HG03066 (cell line): ENCODE results near the gene CERS6.
"Not testable (repeated sequence)": the region's sequence is repeated elsewhere in the genome, so short reads cannot be mapped to it uniquely, and the experiment has no call there.

Experiments
- ATAC-seq: cut with Tn5 transposase; IDR thresholded peaks from one replicate; pipeline ENCODE4 v1.9.1; 2021; ENCODE audit warnings: low read depth; ENCODE audit not compliant: unreplicated experiment

The CERS6 gene

DNA sequence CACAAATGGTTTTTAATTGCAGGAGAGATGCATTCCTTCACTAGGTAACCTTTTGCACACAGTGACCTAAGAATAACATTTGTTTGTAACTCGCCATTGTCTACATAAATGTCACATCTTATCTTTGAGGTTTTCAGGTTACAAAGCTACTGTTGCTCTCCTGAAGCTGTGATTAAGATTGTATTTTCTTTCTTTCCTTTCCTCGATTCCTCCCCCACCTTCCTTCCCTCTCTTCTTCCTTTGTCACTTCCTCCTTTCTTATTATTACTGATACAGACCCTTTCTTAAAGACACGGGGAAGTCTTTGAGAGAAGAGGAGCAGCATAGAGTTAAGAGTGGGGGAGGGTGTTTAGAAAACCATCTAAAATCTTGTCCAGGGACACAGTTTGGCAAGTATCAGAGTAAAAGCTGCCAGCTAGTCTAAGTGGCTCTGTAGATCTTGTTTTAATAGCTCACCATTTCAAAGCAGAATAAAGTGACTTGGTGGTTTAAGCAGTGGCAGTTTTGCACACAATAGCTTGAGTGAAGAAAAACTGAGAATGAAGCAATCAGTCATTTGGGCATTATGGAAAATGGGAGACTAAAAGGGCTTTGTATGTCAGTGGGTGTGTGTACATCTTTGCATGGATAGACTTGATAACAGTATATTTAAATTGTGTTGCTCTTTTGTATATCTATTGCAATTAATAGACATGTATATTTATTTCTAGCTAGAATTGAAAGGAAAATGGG, 10.9 kb downstream of the CERS6 start:
- no peak for ATAC-seq

DNA sequence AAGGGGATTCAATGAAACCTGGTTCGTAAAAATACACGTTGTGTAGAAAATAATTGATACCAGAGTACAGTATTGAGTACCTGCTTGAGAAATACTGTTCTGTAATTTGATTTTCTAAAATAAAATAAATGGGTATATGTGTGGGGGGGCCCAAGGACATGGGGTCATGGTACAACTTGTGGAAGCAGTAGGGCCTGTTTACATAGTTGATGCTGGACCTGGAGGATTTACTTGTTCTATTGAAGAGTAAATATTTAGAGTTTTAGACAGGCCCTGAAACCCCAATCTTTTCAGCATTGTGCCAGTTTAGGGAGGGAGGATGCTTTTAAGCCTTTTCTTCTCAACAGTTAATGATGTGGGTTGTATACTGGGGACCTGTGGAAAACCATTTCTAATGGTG, 11.7 kb downstream of the CERS6 start:
- ATAC-seq = no peak

GRCh38 chr2:168468354-168468753, 12.3 kb downstream of the CERS6 start:
- ATAC-seq = no peak

GRCh38 chr2:168469281-168469988, 13.4 kb downstream of the CERS6 start:
- peak; percentile 52 for ATAC-seq

DNA sequence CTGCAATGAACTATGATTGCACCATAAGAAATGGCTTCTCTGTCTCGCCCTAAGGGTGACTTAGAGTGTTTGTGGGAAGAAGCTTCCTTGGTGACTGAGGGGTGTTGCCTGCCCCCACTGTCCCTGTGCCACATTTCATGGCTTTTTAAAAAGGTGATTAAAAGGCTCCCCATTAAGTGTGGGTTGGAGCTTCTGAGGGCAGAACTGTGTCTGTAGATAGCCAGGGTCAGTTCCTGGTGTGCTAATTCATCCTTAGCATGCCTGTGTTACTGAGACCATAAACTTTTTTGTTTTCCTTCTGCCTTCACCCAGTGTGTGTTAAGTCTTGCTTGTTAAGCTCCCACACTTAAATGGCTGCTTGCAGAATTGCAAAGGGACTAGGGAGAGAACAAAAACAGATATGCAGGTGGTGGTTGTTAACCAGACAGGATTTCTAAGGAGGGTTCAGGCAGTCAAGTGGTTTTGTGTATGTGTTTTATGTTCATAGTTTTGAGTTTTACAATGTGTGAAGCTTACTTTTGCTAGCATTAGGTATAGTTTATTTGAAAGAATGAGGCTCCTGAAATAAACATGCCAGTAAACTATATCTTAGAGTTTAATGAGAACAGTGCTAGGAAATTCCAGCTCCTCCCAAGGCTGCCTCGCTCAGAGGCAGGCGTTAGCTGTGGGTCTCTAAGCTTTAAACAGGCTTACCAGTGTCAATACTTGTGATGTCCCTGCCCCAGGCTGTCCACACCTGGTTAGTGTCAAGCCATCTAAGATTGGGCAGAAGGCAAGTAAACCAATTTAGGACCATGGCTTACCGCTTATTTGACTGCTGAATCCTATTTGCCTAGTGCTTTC, 14.5 kb downstream of the CERS6 start:
- ATAC-seq = peak; percentile 48

GRCh38 chr2:168471163-168471475, 15.0 kb downstream of the CERS6 start:
- no peak for ATAC-seq

DNA sequence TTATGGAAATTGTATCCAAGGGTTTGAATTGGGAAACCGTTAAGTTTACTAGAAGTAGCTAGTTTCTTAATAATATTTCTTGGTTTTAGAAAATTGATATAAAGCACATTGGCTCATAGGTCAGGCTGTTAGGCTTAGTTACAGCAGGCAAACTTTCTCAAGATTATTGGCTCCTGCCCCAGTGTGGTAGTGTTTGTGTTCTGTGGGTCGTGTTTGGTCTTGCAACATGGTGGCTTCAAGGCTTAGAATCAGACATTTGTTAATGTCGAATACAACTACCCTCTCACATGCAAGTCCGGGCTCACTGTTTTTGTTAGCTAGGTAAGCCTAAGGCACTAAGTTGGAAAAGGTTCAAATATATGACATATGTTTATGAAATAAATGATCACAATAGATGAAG, 19.6 kb downstream of the CERS6 start:
- ATAC-seq = no peak

DNA sequence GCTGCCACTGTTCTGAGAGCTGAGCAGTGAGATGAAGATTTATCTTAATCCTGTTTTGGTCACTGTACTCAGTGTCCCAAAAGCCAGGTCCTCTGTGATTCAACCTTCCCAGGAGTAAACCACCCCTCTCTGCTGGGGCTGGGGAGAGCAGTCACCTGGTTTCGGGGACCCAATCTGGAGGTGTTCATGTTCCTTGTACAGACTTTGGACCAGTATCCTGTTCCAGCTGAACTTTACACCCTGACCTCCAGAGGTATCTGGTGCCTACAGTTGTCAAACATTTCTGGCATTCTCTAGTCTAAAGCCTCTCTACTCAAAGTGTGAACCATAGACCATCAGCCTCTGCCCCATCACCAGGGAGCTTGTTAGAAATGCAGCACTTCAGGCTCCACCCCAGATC, 22.1 kb downstream of the CERS6 start:
- ATAC-seq = no peak

GRCh38 chr2:168480356-168480755, 24.3 kb downstream of the CERS6 start:
- no peak for ATAC-seq

DNA sequence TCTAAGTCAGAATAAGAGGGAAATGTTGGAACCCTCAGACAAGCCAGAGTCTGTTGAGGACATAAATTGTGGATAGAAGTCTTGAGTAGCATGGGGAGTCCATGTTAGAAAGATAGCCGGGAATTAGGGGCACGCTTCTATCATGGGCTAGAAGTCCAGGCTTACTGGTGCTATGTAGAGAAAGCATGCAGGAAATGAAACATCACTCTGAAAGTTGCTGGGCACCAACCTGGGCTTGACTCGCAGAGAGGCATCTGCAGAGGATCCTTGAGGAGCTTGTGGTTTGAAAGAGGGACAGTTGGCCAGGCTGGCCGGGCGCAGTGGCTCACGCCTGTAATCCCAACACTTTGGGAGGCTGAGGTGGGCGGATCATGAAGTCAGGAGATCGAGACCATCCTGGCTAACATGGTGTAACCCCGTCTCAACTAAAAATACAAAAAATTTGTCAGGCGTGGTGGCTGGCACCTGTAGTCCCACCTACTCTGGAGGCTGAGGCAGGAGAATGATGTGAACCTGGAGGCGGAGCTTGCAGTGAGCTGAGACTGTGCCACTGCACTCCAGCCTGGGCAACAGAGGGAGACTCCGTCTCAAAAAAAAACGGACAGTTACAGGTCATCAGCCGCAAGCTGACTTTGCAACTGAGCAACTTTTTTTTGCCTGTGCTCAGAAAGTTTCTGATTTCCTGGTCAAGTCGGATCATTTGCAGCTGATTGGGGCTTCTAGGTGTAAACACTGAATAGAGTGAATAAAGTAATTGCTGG, 24.9 kb downstream of the CERS6 start:
- no peak for ATAC-seq

DNA sequence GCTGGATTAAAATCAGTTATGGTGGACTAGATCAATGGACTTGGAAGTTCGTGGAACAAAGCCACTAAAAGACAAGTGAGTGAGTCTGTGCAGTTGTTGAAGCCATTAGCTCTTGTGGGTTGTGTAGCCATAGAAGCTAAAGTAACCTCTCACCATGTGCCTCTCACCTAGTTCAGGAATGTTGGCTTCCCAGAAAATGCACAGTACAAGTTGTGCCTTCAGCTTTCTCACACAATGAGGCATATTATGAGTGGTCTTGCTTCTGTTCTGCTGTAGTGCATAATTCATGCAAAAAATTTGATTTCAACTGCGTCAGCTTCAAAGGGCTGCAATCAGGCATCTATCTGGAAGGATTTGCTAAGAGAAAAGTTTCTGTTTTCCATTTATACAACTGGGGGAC, 26.2 kb downstream of the CERS6 start:
- no peak for ATAC-seq

GRCh38 chr2:168482952-168483831, 27.1 kb downstream of the CERS6 start:
- ATAC-seq = no peak

DNA sequence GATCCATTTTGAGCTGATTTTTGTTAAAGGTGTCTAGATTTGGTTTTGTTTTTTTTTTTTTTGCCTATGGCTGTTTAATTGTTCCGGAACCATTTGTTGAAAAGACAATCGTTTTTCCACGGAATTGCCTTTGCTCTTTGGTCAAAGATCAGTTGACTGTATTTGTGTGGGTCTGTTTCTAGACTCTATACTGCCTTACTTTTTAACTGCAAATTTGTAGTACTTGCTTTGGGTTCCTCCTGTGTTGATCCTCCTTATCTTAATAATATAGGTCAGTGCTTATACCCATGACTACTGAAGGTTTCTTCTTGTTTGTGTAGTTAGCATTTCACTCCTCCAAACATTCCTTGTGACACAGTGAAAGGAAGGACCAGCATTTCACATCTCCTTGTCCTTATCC, 30.4 kb downstream of the CERS6 start:
- no peak for ATAC-seq

GRCh38 chr2:168490015-168490874, 34.2 kb downstream of the CERS6 start:
- peak; percentile 90 for ATAC-seq

DNA sequence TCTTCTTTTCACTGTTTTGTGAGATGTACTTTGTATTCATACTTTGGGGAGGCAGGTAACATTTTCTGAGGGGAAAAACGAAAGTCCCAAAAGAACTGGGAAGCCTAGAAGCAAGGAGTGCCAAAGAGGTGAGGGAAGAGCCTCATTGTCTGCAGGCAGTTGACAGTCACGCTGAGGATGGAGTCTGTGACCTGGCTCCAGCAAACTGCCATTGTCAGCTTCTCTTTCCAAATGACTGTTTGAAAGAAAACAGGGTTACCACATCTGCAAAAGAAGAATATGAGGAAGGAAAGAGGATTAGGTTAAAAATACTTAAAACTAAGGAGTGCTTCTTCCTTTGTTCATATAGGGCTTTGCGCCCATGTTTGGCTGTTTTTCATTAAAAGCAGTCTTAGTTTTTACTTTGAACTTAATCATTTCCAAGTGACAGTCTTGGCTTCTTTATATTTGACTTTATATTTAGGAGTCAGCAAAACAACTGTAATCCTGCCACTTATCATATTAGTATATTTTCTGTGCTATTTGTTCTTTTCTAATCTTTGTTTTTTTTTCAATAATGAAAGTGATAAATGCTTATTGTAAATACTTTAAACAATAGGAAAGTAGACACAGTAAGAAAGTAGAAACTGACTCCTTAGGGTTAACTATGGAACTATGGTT, 35.0 kb downstream of the CERS6 start:
- no peak for ATAC-seq

GRCh38 chr2:168491728-168492127, 35.7 kb downstream of the CERS6 start:
- ATAC-seq = not testable (repeated sequence)

DNA sequence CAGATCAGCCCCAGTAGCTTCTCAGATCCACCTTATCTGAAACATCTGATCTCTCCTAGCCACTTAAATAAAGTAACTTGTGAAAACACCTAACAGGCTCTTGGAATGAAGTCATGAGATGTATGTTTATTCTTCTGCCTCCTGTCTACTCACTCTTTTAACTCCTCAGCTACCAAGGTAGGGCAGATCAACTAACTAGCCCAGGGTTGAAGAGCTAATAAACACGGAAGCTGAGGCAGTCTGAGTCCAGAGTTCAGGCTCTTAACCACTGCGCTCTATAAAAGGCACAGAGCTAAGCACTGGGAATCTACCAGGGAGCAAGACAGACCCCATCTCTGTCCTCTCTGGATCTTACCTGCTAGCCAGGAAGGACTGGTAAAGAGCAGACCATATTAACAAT, 37.1 kb downstream of the CERS6 start:
- ATAC-seq = not testable (repeated sequence)

DNA sequence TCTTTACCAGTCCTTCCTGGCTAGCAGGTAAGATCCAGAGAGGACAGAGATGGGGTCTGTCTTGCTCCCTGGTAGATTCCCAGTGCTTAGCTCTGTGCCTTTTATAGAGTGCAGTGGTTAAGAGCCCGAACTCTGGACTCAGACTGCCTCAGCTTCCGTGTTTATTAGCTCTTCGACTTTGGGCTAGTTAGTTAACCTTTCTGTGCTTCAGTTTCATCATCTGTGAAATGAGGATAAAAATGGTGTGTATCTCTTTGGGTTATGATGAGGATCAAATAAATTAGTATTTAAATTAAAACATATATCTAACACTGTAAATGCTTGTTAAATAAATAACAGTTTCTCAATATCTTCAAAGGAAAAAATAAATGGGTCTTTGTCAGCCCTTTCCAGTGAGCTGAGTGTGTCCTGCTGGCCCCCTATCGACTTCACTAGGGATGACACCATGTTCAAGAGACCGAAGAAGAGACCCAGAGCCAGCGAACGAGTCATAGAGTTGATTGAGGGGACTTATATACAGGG, 38.2 kb downstream of the CERS6 start:
- ATAC-seq = no peak
